Inflammatory macrophage (primary cell): ENCODE results near the gene GALNT17.
"Not testable (repeated sequence)": the region's sequence is repeated elsewhere in the genome, so short reads cannot be mapped to it uniquely, and the experiment has no call there.

Experiments used
- DNase-seq, 2 donors: peaks; one replicate each; pipeline ENCODE4 v3.0.0-alpha.2; 2020 to 2022

Gene GALNT17

GRCh38 chr7:71236230-71237105, 104.5 kb downstream of the GALNT17 start:
- DNase-seq = no peak

DNA sequence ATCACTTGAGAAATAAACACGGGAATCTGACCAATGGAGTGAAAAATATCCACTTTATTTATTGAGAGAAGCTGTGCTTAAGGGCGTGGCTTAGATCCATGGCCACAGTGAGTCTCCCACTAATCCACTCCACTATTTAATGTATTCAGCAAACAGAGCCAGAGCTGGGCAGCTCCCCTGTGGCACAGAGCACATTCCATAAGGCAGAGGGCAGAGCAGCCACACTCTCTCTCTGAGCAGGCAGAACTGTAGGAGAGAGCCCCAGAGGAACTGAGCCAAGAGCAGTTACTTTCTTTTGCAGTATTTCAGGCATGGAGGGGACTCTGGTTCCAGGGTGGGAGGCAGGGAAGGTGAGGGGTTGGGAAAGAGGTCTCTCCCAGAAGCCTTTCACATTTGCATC, 106.0 kb downstream of the GALNT17 start:
- DNase-seq = no peak

DNA sequence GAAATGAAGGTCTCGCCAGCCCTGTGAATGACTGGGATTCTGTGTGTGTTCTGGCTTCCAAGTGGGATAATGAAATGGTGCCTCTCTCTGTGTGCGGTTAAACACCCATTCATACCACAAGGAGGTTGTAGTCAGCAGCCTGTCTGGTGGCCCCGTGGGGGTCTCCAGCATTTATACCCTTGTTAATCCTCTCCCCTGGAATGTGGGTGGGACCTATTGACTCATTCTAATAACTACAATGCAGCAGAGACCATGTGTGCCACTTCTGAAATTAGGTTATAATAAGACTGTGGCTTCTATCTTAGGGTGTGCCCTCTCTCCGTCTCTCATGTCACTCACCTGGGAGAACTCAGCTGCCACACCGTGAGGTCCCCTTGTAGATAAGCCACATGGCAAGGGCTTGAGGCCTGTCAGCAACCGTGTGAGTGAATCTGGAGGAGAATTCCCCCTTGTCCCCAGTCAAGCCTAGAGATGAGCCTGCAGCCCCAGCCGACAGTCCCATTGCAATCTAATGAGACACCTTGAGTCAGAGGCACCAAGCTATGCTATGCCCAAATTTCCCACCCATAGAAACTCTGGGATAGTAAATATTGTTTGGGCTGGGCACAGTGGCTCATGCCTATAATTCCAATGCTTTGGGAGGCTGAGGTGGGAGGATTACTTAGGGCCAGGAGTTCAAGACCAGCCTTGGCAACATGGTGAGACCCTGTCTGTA, 106.8 kb downstream of the GALNT17 start:
- DNase-seq = no peak

DNA sequence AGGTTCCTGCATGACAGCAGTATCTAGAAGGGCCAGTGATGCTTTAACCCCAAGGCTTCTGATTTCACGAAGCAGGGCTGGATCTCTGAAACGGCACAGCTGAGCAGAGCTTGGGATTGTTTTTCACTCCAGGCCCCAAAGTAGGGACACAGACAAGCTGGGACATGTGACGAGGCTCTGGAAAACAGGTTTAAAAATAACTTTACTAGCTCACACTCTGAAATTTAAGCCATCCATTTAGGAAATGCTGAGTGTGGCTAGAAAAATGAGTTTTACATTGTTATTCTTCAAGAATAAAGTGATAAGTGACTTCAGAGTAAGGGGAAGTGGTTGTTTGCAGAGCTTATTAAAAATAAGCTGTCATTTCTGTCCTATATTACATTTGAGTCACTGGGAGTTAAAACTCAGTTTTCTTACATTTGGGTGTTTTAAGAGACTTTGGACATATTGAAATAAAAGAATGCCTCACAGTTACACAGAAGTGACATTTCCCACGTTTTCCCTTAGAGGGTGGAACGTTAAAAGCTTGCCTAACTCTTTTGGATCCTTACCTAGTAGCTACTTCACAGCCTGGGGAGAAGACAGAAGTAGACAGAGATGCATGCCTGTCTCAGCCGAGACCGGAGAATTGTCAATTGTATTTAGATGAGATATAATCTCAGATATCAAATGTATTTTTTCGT, 107.8 kb downstream of the GALNT17 start:
- DNase-seq = no peak

GRCh38 chr7:71243736-71244410, 111.9 kb downstream of the GALNT17 start:
- no peak for DNase-seq

GRCh38 chr7:71245038-71245437, 113.1 kb downstream of the GALNT17 start:
- DNase-seq = no peak

DNA sequence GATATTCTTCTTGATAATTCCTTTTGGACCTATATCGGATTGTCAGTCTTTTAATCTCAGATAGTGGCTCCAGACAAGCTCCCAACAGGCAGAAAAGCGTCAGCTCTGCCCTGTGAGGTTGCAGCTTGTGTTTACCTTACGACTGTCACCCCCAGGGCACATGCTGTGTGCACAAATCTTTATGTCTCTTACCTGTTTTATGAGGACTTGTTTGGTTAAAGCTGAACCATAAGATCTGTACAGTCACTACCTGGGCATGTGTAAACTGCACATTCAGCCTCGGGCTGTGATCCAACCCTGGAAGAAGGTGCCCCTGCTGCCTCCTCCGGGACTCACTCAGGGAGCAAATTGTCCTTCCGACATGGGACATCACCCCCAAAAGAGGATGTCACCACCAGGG, 119.8 kb downstream of the GALNT17 start:
- DNase-seq = no peak

- no peak for DNase-seq
Measured at GRCh38 chr7:71254751-71255150, 122.8 kb downstream of the GALNT17 start.

- DNase-seq = no peak
Measured at GRCh38 chr7:71255537-71256178, 123.7 kb downstream of the GALNT17 start.

DNA sequence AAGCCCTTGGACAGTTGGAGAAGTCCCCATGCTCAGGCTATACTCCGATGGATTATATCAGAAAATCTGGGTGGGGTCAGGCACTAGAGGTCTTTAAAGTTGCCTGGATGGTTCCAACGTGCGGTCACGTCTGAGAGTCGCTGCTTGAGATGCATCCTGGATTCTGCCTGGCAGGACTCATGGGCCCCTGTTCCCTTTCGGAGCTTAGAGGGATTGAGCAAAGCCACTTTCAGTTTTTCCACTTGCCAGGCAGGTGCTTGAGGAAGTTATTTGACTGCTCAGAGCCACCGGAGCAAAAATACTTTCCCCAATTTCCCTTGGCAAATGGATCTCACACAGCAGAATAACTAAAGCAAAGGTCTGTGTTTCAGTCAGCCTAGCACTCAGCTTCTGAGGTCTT, 129.1 kb downstream of the GALNT17 start:
- no peak for DNase-seq

GRCh38 chr7:71262834-71263233, 130.9 kb downstream of the GALNT17 start:
- DNase-seq = not testable (repeated sequence)

- DNase-seq = no peak
Measured at GRCh38 chr7:71264005-71264404, 132.1 kb downstream of the GALNT17 start.

- DNase-seq = no peak
Measured at GRCh38 chr7:71266912-71267311, 135.0 kb downstream of the GALNT17 start.

- DNase-seq = no peak
Measured at GRCh38 chr7:71267734-71268469, 136.0 kb downstream of the GALNT17 start.

DNA sequence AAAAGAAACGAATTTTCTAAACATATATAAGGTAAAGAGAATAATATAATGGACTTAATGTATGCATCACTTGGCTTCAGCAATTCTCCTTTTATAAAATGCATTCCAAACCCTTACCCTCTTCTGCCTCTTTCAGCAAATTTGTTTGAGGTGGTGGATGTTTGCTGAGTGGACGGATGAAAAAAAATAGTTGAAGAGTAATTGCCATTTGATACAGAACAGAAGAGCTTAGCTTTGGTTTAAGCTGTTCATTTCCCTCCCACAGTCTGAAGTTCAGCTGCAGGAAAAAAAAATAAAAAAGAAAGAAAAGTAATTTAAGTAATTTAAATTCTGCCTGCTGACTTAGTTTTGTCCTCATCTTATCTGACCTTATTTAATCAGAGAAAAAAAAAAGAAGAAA, 138.6 kb downstream of the GALNT17 start:
- DNase-seq = no peak

- no peak for DNase-seq
Measured at GRCh38 chr7:71271203-71271602, 139.3 kb downstream of the GALNT17 start.

- DNase-seq = no peak
Measured at GRCh38 chr7:71272509-71273490, 140.9 kb downstream of the GALNT17 start.

GRCh38 chr7:71278257-71278656, 146.3 kb downstream of the GALNT17 start:
- DNase-seq = no peak

GRCh38 chr7:71281261-71281660, 149.3 kb downstream of the GALNT17 start:
- no peak for DNase-seq

DNA sequence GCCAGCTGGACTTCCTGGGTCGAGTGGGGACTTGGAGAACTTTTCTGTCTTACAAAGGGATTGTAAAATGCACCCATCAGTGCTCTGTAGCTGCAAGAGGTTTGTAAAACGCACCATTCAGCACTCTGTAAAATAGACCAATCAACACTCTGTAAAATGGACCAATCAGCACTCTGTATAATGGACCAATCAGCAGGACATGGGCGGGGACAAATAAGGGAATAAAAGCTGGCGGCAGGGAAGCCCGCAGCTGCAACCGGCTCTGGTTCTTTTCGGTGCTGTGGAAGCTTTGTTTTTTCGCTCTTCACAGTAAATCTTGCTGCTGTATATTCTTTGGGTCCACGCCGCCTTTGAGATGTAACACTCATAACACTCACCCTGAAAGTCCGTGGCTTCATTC, 151.9 kb downstream of the GALNT17 start:
- no peak for DNase-seq
